OCI-LY7 (cell line): ENCODE data around the gene SLC4A5.

Experiments used
- EZH2phosphoT487 ChIP-seq: fragments of 200-600 bp; sonication (generic); IDR thresholded peaks from 2 replicates; pipeline ENCODE4 v1.6.1; 2018; ENCODE audit warnings: low read depth, borderline replicate concordance, mild to moderate bottlenecking, mixed run types, antibody characterized with exemption, low read length, moderate library complexity, mixed read lengths
- TF ChIP-seq, protein P1 (sequence below): fragments of 200-600 bp; sonication (generic); conservative IDR thresholded peaks from 2 replicates; pipeline ENCODE4 v1.5.1; 2014; ENCODE audit warnings: mild to moderate bottlenecking, antibody characterized with exemption, low read length, moderate library complexity, mixed read lengths

DNA sequence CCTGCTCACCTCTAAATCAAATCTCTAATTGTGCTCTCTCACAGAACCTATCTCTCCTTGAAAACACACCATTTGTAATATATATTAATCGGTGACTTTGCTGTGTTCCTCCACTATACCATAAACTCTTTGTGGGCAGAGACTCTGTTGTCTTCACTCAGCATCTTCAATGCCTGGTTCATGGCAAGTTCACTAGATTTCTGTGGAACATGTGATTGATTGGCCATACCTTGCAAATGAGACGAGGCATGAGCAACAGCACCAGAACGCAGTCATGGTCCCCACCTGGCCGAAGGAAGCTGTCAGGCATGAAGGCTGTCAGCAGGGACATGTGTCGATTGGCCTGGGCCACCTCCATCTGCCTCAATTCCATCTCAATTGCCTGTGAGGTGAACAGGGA is 25.3 kb upstream of the SLC4A5 start:
- no peak for TF ChIP-seq EZH2phosphoT487
- TF ChIP-seq, protein P1, sequence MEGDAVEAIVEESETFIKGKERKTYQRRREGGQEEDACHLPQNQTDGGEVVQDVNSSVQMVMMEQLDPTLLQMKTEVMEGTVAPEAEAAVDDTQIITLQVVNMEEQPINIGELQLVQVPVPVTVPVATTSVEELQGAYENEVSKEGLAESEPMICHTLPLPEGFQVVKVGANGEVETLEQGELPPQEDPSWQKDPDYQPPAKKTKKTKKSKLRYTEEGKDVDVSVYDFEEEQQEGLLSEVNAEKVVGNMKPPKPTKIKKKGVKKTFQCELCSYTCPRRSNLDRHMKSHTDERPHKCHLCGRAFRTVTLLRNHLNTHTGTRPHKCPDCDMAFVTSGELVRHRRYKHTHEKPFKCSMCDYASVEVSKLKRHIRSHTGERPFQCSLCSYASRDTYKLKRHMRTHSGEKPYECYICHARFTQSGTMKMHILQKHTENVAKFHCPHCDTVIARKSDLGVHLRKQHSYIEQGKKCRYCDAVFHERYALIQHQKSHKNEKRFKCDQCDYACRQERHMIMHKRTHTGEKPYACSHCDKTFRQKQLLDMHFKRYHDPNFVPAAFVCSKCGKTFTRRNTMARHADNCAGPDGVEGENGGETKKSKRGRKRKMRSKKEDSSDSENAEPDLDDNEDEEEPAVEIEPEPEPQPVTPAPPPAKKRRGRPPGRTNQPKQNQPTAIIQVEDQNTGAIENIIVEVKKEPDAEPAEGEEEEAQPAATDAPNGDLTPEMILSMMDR, result no peak
